HCT116 (cell line): ENCODE measurements around the gene PXK.

Experiments
- EZH2 ChIP-seq: fragments of 200-600 bp; sonication (generic); IDR thresholded peaks from 2 replicates; pipeline ENCODE4 v1.6.1; 2017; ENCODE audit warnings: antibody characterized with exemption, mixed run types
- POLR2A ChIP-seq: IDR thresholded peaks from 2 replicates; pipeline ENCODE4 v1.7.0; 2011; ENCODE audit warnings: borderline replicate concordance; ENCODE audit not compliant: insufficient read depth, insufficient read length; ENCODE audit errors: extremely low read depth
- SP1 ChIP-seq: IDR thresholded peaks from 2 replicates; pipeline ENCODE4 v1.6.1; 2012; ENCODE audit warnings: low read depth
- TF ChIP-seq, protein P1 (sequence below), 3 experiments: fragments of 200-600 bp in 1 of 3; sonication (generic) in 1 of 3; IDR thresholded peaks in 2 of 3; conservative IDR thresholded peaks in 1 of 3; 2 replicates each; pipeline ENCODE4 v1.5.1; 2012 to 2017; ENCODE audit warnings: low read depth in 2 of 3, low read length in 2 of 3, antibody characterized with exemption in 1 of 3, borderline replicate concordance in 1 of 3, control low read depth in 1 of 3, mild to moderate bottlenecking in 1 of 3, mixed read lengths in 1 of 3, mixed run types in 1 of 3, moderate library complexity in 1 of 3; ENCODE audit not compliant: insufficient read depth in 1 of 3

- TF ChIP-seq EZH2 (no peak), SP1 (no peak), POLR2A (no peak)
- TF ChIP-seq, protein P1, sequence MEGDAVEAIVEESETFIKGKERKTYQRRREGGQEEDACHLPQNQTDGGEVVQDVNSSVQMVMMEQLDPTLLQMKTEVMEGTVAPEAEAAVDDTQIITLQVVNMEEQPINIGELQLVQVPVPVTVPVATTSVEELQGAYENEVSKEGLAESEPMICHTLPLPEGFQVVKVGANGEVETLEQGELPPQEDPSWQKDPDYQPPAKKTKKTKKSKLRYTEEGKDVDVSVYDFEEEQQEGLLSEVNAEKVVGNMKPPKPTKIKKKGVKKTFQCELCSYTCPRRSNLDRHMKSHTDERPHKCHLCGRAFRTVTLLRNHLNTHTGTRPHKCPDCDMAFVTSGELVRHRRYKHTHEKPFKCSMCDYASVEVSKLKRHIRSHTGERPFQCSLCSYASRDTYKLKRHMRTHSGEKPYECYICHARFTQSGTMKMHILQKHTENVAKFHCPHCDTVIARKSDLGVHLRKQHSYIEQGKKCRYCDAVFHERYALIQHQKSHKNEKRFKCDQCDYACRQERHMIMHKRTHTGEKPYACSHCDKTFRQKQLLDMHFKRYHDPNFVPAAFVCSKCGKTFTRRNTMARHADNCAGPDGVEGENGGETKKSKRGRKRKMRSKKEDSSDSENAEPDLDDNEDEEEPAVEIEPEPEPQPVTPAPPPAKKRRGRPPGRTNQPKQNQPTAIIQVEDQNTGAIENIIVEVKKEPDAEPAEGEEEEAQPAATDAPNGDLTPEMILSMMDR (IDR thresholded peaks at IDR 0.05 in 2 of 3, conservative IDR thresholded peaks at IDR 0.05 in 1 of 3; ENCODE audit: borderline replicate concordance in 1 of 3, insufficient read depth in 1 of 3, low read depth in 2 of 3, low read length in 2 of 3), result no peak
These were observed 12.8 kb downstream of the PXK start for GRCh38 chr3:58345457-58345856.
